ENCODE results near the gene CRACDL. TPM values are rescaled to one million over a fixed set of nuclear protein-coding genes. Genes with fewer than 3 reads are reported as not detected.

CRACDL gene
- polyA plus RNA-seq, 1 donor (not counting 4 experiments of a cell fraction or from before 2014, with no cell fraction given) = 1.6 TPM

DNA sequence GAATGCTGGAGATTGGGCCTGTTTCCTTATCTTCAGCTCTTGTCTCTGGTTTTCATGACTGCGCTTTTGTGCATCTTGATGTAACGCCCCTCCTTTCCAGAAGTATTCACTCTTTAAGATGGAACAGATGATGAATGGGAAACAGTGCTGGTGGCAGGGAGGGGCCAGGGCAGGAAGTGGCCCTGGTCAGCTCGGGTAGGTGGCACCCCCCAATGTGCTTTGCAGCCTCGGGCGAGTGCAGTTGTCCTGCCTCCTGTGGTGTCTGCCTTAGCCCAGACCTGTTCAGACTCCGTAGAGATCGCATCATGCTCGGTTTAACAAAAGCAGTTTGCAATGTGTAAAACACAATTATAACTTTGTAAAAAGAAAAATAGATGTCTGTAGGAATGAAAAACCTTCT lies 188.1 kb downstream of the CRACDL start:
- no peak overlapping the region for H3K4me3 ChIP-seq (ENCODE audit: control insufficient read depth in 2 of 3, extremely low read depth in 1 of 3, insufficient read depth in 2 of 3, low read depth in 1 of 3, low read length in 3 of 3)
- dilution Hi-C loops (cut with MboI; ENCODE audit: extremely low pct_ligation_motif_present, low sequenced_read_pairs) = no loop called here
- H3K4me1 ChIP-seq (ENCODE audit: control insufficient read depth, extremely low read depth, insufficient read depth, low read length) = no peaks in the 10 kb centered on the region
- no peak overlapping the region for H2AFZ ChIP-seq (ENCODE audit: control insufficient read depth, low read length)
- H3K36me3 ChIP-seq (ENCODE audit: control insufficient read depth in 2 of 2, extremely low read depth in 1 of 2, insufficient read depth in 2 of 2, low read length in 2 of 2) = no peaks in the 10 kb centered on the region
- no peak overlapping the region for H3K9ac ChIP-seq (ENCODE audit: control insufficient read depth, extremely low read depth, insufficient read depth, low read length)
- no peak for TF ChIP-seq EZH2 (IDR thresholded peaks at IDR 0.05; ENCODE audit: low read length)
- TF ChIP-seq, protein P1, sequence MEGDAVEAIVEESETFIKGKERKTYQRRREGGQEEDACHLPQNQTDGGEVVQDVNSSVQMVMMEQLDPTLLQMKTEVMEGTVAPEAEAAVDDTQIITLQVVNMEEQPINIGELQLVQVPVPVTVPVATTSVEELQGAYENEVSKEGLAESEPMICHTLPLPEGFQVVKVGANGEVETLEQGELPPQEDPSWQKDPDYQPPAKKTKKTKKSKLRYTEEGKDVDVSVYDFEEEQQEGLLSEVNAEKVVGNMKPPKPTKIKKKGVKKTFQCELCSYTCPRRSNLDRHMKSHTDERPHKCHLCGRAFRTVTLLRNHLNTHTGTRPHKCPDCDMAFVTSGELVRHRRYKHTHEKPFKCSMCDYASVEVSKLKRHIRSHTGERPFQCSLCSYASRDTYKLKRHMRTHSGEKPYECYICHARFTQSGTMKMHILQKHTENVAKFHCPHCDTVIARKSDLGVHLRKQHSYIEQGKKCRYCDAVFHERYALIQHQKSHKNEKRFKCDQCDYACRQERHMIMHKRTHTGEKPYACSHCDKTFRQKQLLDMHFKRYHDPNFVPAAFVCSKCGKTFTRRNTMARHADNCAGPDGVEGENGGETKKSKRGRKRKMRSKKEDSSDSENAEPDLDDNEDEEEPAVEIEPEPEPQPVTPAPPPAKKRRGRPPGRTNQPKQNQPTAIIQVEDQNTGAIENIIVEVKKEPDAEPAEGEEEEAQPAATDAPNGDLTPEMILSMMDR (optimal IDR thresholded peaks at IDR 0.05 in 1 of 3, IDR thresholded peaks at IDR 0.05 in 1 of 3, conservative IDR thresholded peaks at IDR 0.05 in 1 of 3; ENCODE audit: extremely low read depth in 1 of 3, insufficient read depth in 2 of 3, low read length in 3 of 3) = no peak
- H3K79me2 ChIP-seq (ENCODE audit: control insufficient read depth, insufficient read depth, low read length) = no peaks in the 10 kb centered on the region
- no peaks in the 10 kb centered on the region for H3K9me1 ChIP-seq (ENCODE audit: control insufficient read depth, extremely low read depth, insufficient read depth, low read length)
- H3K27ac ChIP-seq (ENCODE audit: control insufficient read depth, insufficient read depth, low read length) = no peak overlapping the region
- FAIRE-seq = no peak
- no peaks in the 10 kb centered on the region for H3K27me3 ChIP-seq (ENCODE audit: control insufficient read depth, extremely low read depth, insufficient read depth, low read length)
- H3K4me2 ChIP-seq (ENCODE audit: control insufficient read depth, extremely low read depth, insufficient read depth, low read depth, low read length) = no peak overlapping the region
- no peaks in the 10 kb centered on the region for H3K9me3 ChIP-seq (ENCODE audit: control insufficient read depth, low read depth, low read length)
- H4K20me1 ChIP-seq (ENCODE audit: control insufficient read depth, extremely low read depth, insufficient read depth, low read length) = no peaks in the 10 kb centered on the region
- DNase-seq (ENCODE audit: low read depth, low spot score) = no peak

- H3K9me3 ChIP-seq (ENCODE audit: control insufficient read depth, low read depth, low read length) = no peaks in the 10 kb centered on the region
- H2AFZ ChIP-seq (ENCODE audit: control insufficient read depth, low read length) = no peak overlapping the region
- H3K4me2 ChIP-seq (ENCODE audit: control insufficient read depth, extremely low read depth, insufficient read depth, low read depth, low read length) = no peak overlapping the region
- no peaks in the 10 kb centered on the region for H4K20me1 ChIP-seq (ENCODE audit: control insufficient read depth, extremely low read depth, insufficient read depth, low read length)
- TF ChIP-seq, protein P1 (optimal IDR thresholded peaks at IDR 0.05 in 1 of 3, IDR thresholded peaks at IDR 0.05 in 1 of 3, conservative IDR thresholded peaks at IDR 0.05 in 1 of 3; ENCODE audit: extremely low read depth in 1 of 3, insufficient read depth in 2 of 3, low read length in 3 of 3) = no peak
- TF ChIP-seq EZH2 (IDR thresholded peaks at IDR 0.05; ENCODE audit: low read length) = no peak
- H3K79me2 ChIP-seq (ENCODE audit: control insufficient read depth, insufficient read depth, low read length) = no peaks in the 10 kb centered on the region
- H3K36me3 ChIP-seq (ENCODE audit: control insufficient read depth in 2 of 2, extremely low read depth in 1 of 2, insufficient read depth in 2 of 2, low read length in 2 of 2) = no peaks in the 10 kb centered on the region
- H3K4me3 ChIP-seq (ENCODE audit: control insufficient read depth in 2 of 3, extremely low read depth in 1 of 3, insufficient read depth in 2 of 3, low read depth in 1 of 3, low read length in 3 of 3) = no peak overlapping the region
- H3K4me1 ChIP-seq (ENCODE audit: control insufficient read depth, extremely low read depth, insufficient read depth, low read length) = no peaks in the 10 kb centered on the region
- no peak overlapping the region for H3K27ac ChIP-seq (ENCODE audit: control insufficient read depth, insufficient read depth, low read length)
- no peak for DNase-seq (ENCODE audit: low read depth, low spot score)
- dilution Hi-C loops (cut with MboI; ENCODE audit: extremely low pct_ligation_motif_present, low sequenced_read_pairs) = no loop called here
- H3K9ac ChIP-seq (ENCODE audit: control insufficient read depth, extremely low read depth, insufficient read depth, low read length) = no peak overlapping the region
- no peak for FAIRE-seq
- no peaks in the 10 kb centered on the region for H3K9me1 ChIP-seq (ENCODE audit: control insufficient read depth, extremely low read depth, insufficient read depth, low read length)
- H3K27me3 ChIP-seq (ENCODE audit: control insufficient read depth, extremely low read depth, insufficient read depth, low read length) = no peaks in the 10 kb centered on the region
These were observed 189.6 kb downstream of the CRACDL start for GRCh38 chr2:98746426-98746825.

Measured in keratinocyte (primary cell).